ENCODE measurements around the gene HTD2.

HTD2 gene

GRCh38 chr3:58296269-58296668 is 10.1 kb upstream of the HTD2 start:
- no peak overlapping the region for H3K27ac ChIP-seq
- no peak for TF ChIP-seq CTCF (conservative IDR thresholded peaks at IDR 0.05)

GRCh38 chr3:58296843-58297242 is 9.5 kb upstream of the HTD2 start:
- H3K27ac ChIP-seq, result no peak overlapping the region

GRCh38 chr3:58298190-58298589 is 8.1 kb upstream of the HTD2 start:
- no peak overlapping the region for H3K27ac ChIP-seq
- TF ChIP-seq CTCF (conservative IDR thresholded peaks at IDR 0.05), result no peak

More at GRCh38 chr3:58296843-58297242, 9.5 kb upstream of the HTD2 start:
- no peak for TF ChIP-seq CTCF (conservative IDR thresholded peaks at IDR 0.05)

DNA sequence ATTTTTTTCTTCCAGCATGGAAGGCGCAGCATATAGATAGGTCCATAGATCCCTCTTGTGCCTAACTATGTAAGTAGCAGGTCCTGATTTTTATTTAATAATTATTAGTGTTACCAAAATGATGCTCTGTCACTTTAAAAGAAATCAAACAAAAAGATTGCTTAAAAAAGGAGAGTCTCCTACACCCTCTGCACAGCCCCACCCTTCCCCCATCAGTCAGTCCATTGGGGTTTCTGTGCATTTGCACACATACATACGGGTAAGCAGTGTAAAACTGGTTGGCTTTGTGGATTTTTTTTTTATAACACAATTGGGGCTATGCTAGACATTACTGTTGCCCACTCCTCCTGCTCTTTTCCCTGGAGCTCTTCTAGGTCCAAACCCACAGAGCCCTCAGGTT is 7.2 kb upstream of the HTD2 start:
- no peak for TF ChIP-seq CTCF (conservative IDR thresholded peaks at IDR 0.05)
- no peak overlapping the region for H3K27ac ChIP-seq

DNA sequence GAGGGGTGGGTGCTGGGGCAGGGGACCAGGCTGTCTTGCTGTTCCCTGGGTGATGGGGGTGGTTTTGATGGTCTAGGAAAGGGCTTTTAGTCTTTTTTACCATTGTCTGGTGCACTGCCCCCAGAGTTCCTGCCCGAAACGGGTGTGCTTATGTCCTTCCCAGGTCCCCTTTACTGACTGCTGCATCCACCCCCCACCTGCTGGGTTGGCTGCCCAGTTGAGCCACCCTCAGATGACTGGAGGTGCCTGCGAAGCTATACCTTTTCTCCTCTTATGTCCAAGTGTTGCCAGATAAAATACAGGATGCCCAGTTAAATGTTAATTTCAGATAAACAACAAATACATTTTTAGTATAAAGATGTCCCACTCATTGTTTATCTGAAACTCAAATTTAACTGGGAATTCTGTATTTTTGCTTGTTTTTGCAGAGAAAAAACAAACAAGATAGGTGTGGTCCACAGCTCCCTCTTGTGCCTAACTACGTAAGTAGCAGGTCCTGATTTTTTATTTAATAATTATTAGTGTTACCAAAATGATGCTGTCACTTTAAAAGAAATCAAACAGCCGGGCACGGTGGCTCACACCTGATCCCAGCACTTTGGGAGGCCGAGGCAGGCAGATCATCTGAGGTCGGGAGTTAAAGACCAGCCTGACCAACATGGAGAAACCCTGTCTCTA is 6.3 kb upstream of the HTD2 start:
- TF ChIP-seq CTCF (conservative IDR thresholded peaks at IDR 0.05), result peak; percentile 84
- H3K27ac ChIP-seq, result no peak overlapping the region; the same call in 1 of the 2 replicates

DNA sequence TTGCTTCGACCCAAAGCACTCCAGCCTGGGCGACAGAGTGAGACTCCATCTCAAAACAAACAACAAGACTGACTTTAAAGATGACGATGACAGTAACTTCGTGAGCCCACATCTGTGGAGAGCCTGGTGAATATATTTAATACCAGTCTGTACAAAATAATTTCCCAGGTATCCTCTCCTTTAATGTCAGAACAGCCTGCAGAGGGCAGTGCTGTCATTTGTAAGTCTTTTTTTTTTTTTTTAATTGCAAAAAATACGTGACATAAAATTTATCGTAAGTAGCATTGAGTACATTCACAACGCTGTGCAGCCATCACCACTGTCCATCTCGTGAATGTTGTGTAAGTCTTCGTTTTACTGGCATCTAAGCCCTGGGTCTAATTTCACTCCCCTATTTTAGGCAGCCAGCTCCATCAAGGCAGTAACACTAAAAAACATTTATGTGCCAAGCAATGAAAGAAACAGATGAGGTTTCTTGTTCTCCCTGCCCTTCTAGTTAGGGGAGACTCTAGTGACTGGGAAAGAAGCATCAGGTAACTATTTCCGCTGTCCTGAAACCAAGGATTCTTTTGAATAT is 1.4 kb downstream of the HTD2 start:
- TF ChIP-seq CTCF (conservative IDR thresholded peaks at IDR 0.05), result peak; percentile 78
- H3K27ac ChIP-seq, result peak overlapping the region; percentile 97

- peak overlapping the region; percentile 97; the same call in 1 of the 2 replicates for H3K27ac ChIP-seq
- no peak for TF ChIP-seq CTCF (conservative IDR thresholded peaks at IDR 0.05)
Observed at GRCh38 chr3:58308728-58309127, 2.4 kb downstream of the HTD2 start.

All from VCaP (cell line).